Hepatocyte (in vitro differentiated cells): Measurements from ENCODE around the gene SLC25A22. TPM values are rescaled to one million over a fixed set of nuclear protein-coding genes. Genes with fewer than 3 reads are reported as not detected.

Source experiments
- DNase-seq: peaks from one replicate; pipeline ENCODE4 v3.0.0-alpha.2; 2016; ENCODE audit warnings: low spot score
- H2AFZ ChIP-seq: fragments of 200-600 bp; sonication (generic); 2 replicates; pipeline ENCODE4 v1.6.0; 2016; ENCODE audit warnings: antibody characterized with exemption, mild to moderate bottlenecking
- H3K27ac ChIP-seq: fragments of 200-600 bp; sonication (generic); 2 replicates; pipeline ENCODE4 v1.5.1; 2016; ENCODE audit warnings: mild to moderate bottlenecking
- H3K27me3 ChIP-seq: fragments of 200-600 bp; sonication (generic); 2 replicates; pipeline ENCODE4 v1.6.1; 2016
- H3K36me3 ChIP-seq: fragments of 200-600 bp; sonication (generic); replicated peaks from 2 replicates; pipeline ENCODE4 v1.5.1; 2016; ENCODE audit warnings: low read depth; ENCODE audit not compliant: insufficient read depth
- H3K4me1 ChIP-seq: fragments of 200-600 bp; sonication (generic); 2 replicates; pipeline ENCODE4 v1.5.1; 2016; ENCODE audit warnings: mild to moderate bottlenecking, moderate library complexity; ENCODE audit not compliant: insufficient read depth
- H3K4me2 ChIP-seq: fragments of 200-600 bp; sonication (generic); 2 replicates; pipeline ENCODE4 v1.6.0; 2016
- H3K4me3 ChIP-seq: fragments of 200-600 bp; sonication (generic); 2 replicates; pipeline ENCODE4 v1.5.1; 2016; ENCODE audit warnings: mild to moderate bottlenecking
- H3K79me2 ChIP-seq: fragments of 200-600 bp; sonication (generic); 2 replicates; pipeline ENCODE4 v1.6.0; 2017; ENCODE audit warnings: mild to moderate bottlenecking
- H3K9me2 ChIP-seq: fragments of 200-600 bp; sonication (generic); replicated peaks from 2 replicates; pipeline ENCODE4 v1.6.0; 2017; ENCODE audit warnings: mild to moderate bottlenecking; ENCODE audit not compliant: insufficient read depth
- H3K9me3 ChIP-seq: fragments of 200-600 bp; sonication (generic); 2 replicates; pipeline ENCODE4 v1.5.1; 2016; ENCODE audit warnings: low read depth, mild to moderate bottlenecking
- H4K20me1 ChIP-seq: fragments of 200-600 bp; sonication (generic); 2 replicates; pipeline ENCODE4 v1.6.0; 2016; ENCODE audit warnings: mild to moderate bottlenecking; ENCODE audit not compliant: insufficient read depth, poor library complexity, severe bottlenecking
- CTCF ChIP-seq: fragments of 200-600 bp; sonication (generic); IDR thresholded peaks from 2 replicates; pipeline ENCODE4 v1.5.1; 2016; ENCODE audit warnings: antibody characterized with exemption, mild to moderate bottlenecking; ENCODE audit not compliant: poor library complexity
- EZH2 ChIP-seq: fragments of 200-600 bp; sonication (generic); IDR thresholded peaks from 2 replicates; pipeline ENCODE4 v1.6.1; 2016; ENCODE audit warnings: antibody characterized with exemption, mild to moderate bottlenecking, borderline replicate concordance
- EZH2phosphoT487 ChIP-seq: fragments of 200-600 bp; sonication (generic); IDR thresholded peaks from one replicate; pipeline ENCODE4 v1.6.1; 2018; ENCODE audit warnings: antibody characterized with exemption, mild to moderate bottlenecking, low read depth, moderate library complexity; ENCODE audit not compliant: unreplicated experiment, severe bottlenecking
- WGBS: methylation state at CpG from one replicate; pipeline ENCODE4 v1.1.6; 2016; ENCODE audit warnings: low lambda C conversion rate; ENCODE audit errors: missing lambda C conversion rate; 5-methylcytosine and 5-hydroxymethylcytosine counted together
- polyA plus RNA-seq: library from polyadenylated mRNA; unstranded; fragments of >200 nt; fragmentation: Nextera tagmentation; extraction: Ambion mirVana; gene quantifications from 2 replicates; pipeline ENCODE4 v1.2.1, GENCODE V29; 2016
- total RNA-seq: library from RNA; depleted of rRNA; stranded (reverse); fragments of >200 nt; gene quantifications from 2 replicates; pipeline ENCODE4 v1.2.3, GENCODE V29; 2014

The SLC25A22 gene
- total and polyA plus RNA-seq, 2 experiments from 2014 or later, result 16.2 to 19.7 TPM

- no peak overlapping the region for H3K4me2 ChIP-seq
- peaks cover 3% of the 10 kb centered on the region for H3K79me2 ChIP-seq
- H3K9me2 ChIP-seq, result no peaks in the 10 kb centered on the region
- H3K9me3 ChIP-seq, result no peaks in the 10 kb centered on the region
- no peaks in the 10 kb centered on the region for H3K27me3 ChIP-seq
- H3K36me3 ChIP-seq, result no peaks in the 10 kb centered on the region
- H3K4me1 ChIP-seq, result peaks cover 8% of the 10 kb centered on the region
- no peak overlapping the region for H3K27ac ChIP-seq
- 75% methylated on average over 10 of the region's 10 CpGs for WGBS
- no peak overlapping the region for H2AFZ ChIP-seq
- no peak overlapping the region for H3K4me3 ChIP-seq
- no peak for DNase-seq
- H4K20me1 ChIP-seq, result peaks cover 3% of the 10 kb centered on the region
- no peak for TF ChIP-seq EZH2
- no peak for TF ChIP-seq CTCF
- no peak for TF ChIP-seq EZH2phosphoT487
Measured at GRCh38 chr11:762421-763072, 35.5 kb downstream of the SLC25A22 start.

DNA sequence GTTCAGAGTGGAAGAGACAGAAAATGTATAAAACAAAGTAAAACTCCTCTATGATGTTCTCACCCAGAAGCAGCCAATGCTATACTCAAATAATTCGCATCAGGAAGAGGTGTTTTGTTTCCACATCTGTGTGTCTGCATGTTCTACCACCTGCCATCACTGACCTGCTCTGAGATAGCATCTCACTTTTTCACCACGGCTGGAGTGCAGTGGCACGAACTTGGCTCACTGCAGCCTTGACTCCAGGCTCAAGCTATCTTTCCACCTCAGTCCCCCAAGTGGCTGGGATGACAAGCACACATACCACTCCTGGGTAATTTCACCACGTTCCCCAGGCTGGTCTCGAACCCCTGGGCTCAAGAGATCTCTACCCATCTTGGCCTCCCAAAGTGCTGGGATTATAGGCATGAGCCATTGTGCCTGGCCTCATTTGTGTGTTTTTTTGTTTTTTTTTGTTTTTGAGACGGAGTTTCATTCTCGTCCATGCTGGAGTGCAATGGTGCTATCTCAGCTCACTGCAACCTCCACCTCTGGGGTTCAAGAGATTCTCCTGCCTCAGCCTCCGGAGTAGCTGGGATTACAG, 36.5 kb downstream of the SLC25A22 start:
- Histone ChIP-seq H3K79me2 (peaks cover 9% of the 10 kb centered on the region), H3K9me2 (no peaks in the 10 kb centered on the region), H3K4me2 (no peak overlapping the region), H3K4me3 (no peak overlapping the region), H4K20me1 (peaks cover 3% of the 10 kb centered on the region), H3K36me3 (no peaks in the 10 kb centered on the region), H3K27ac (no peak overlapping the region), H3K4me1 (peaks cover 8% of the 10 kb centered on the region), H3K27me3 (no peaks in the 10 kb centered on the region), H3K9me3 (no peaks in the 10 kb centered on the region), H2AFZ (no peak overlapping the region)
- TF ChIP-seq EZH2, result no peak
- no peak for TF ChIP-seq CTCF
- TF ChIP-seq EZH2phosphoT487, result no peak
- 94% methylated on average over 8 of the region's 8 CpGs for WGBS
- no peak for DNase-seq

DNA sequence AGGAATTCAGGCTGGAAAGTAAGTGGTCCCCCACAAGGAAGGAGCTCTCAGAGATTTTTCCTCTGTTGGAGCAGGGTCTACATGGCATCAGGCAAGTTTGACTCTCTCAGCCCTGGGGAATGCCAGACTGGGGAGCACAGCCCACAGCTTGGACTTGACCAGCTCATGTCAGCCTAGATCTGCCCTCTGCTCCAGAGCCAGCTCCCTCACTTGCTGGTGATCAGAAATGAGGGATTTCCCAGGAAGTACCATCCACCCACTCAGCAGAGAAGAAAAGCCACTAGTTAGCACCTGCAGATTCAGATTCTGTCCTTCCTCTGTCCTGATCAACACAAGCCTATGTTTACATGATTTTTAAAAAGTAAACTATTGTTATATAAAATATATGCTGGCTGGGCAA, 37.8 kb downstream of the SLC25A22 start:
- H3K4me2 ChIP-seq, result no peak overlapping the region
- H3K9me2 ChIP-seq, result no peaks in the 10 kb centered on the region
- TF ChIP-seq CTCF, result no peak
- TF ChIP-seq EZH2phosphoT487, result no peak
- TF ChIP-seq EZH2, result no peak
- no peaks in the 10 kb centered on the region for H3K27me3 ChIP-seq
- H4K20me1 ChIP-seq, result peaks cover 3% of the 10 kb centered on the region
- no peak overlapping the region for H2AFZ ChIP-seq
- DNase-seq, result no peak
- no peak overlapping the region for H3K27ac ChIP-seq
- no peaks in the 10 kb centered on the region for H3K9me3 ChIP-seq
- H3K4me1 ChIP-seq, result peaks cover 8% of the 10 kb centered on the region
- no peaks in the 10 kb centered on the region for H3K36me3 ChIP-seq
- no peak overlapping the region for H3K4me3 ChIP-seq
- peaks cover 9% of the 10 kb centered on the region for H3K79me2 ChIP-seq
